ENCODE results near the gene PNMA8B. TPM values are rescaled to one million over a fixed set of nuclear protein-coding genes. Genes with fewer than 3 reads are reported as not detected.

PNMA8B gene
- total RNA-seq (1 to 10 TPM in 2 of 9 donors, under 1 TPM in 7; 0.38 to 1.1 (median 0.69) TPM), polyA plus RNA-seq (under 1 TPM; 0.27 to 0.69 TPM)
- long read RNA-seq, donor 1, full-length matches to known transcripts: 5 of 5 reads
- long read RNA-seq, donor 1, partial matches to known transcripts: 0 of 5 reads
- long read RNA-seq, donor 1, other reads (novel, unspliced or antisense): 0 of 5 reads
- long read RNA-seq, donor 2: 0 reads
- long read RNA-seq, donor 3, full-length matches to known transcripts: 1 of 1 reads
- long read RNA-seq, donor 3, partial matches to known transcripts: 0 of 1 reads
- long read RNA-seq, donor 3, other reads (novel, unspliced or antisense): 0 of 1 reads

DNA sequence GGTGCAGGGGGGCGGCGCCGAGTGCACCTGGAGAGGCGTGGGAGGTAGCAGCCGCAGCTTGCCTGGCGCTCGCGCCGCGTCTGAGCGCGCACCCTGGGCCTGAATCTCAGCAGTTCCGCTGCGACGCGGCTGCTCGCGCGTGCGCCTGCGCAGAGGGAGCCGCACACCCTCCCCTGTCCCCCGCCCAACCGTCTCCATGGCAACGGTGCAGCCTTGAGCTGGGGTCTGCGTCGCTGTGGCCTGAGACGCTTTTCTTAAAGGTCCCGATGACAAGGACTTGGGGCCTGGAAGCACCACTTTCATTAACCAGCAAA is at the start of gene PNMA8B:
PNMA8B (minus strand) TSS at position 82 of the 314 bp plus-strand sequence. CDS start 402 bp downstream, outside the sequence.
- H3K36me3 ChIP-seq: no peaks in the 10 kb centered on the region
- H3K4me3 ChIP-seq: peak within 1 kb of the TSS in 10 of 12 donors; percentile 26 to 59 (median 44)
- H3K27me3 ChIP-seq: peaks cover 0 to 60% (median 25%) of the 10 kb centered on the region in 9 donors
- H3K9me3 ChIP-seq: no peaks in the 10 kb centered on the region
- peak; percentile 53 to 80 (median 64) for DNase-seq
- ATAC-seq: peak in 3 of 4 donors; percentile 32 to 61 (median 49)
- H3K27ac ChIP-seq: peak within 1 kb of the TSS in 2 of 12 donors; percentile 22 to 50
- 25 to 63% (median 42%) methylated on average over 11 to 29 of the region's 29 CpGs for WGBS, 4 donors
- no peak for TF ChIP-seq POLR2A (IDR thresholded peaks at IDR 0.05)
- TF ChIP-seq CTCF (IDR thresholded peaks at IDR 0.05): no peak
- H3K4me1 ChIP-seq: peaks cover 0 to 28% (median 14%) of the 10 kb centered on the region in 12 donors
- intact Hi-C loops (cut with DNase I): no loop called here

DNA sequence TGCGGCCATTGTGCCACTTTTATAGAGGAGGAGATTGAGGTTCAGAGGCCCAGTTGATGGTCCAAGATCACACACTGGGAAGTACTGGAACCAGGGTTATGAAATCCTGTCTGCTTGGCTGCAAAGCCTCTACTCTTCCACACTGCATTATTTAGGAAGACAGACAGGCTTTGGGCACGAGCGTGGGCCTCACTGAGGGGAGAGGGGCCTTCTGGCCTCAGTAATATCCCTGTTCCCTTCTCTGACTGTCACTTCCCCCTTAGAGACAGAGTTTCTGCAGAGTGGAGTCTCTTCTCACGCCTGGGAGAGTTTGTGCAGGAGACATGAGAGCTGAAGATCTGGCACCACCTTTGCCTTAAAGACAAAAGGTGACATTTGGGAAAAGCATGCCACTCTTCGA is 49.0 kb upstream of the PNMA8B start:
- Histone ChIP-seq H3K27ac (no peak overlapping the region), H3K27me3 (no peaks in the 10 kb centered on the region), H3K9me3 (peaks cover 0 to 6% (median 2%) of the 10 kb centered on the region in 12 donors), H3K36me3 (no peaks in the 10 kb centered on the region), H3K4me1 (peaks cover 0 to 19% (median 0%) of the 10 kb centered on the region in 12 donors), H3K4me3 (no peak overlapping the region)
- intact Hi-C loops (cut with DNase I): no loop called here
- no peak for TF ChIP-seq POLR2A (IDR thresholded peaks at IDR 0.05)
- 84 to 85% (median 84%) methylated on average over 5 of the region's 5 CpGs for WGBS, 4 donors
- no peak for DNase-seq
- no peak for ATAC-seq

- 30 to 39% (median 32%) methylated on average over 15 of the region's 15 CpGs for WGBS, 4 donors
- DNase-seq (peak; percentile 81 to 93 (median 87)), ATAC-seq (peak; percentile 52 to 88 (median 84))
- H3K9me3 ChIP-seq: peaks cover 0 to 6% (median 0%) of the 10 kb centered on the region in 12 donors
- H3K27ac ChIP-seq: no peak overlapping the region
- H3K27me3 ChIP-seq: no peaks in the 10 kb centered on the region
- H3K4me1 ChIP-seq: peaks cover 0 to 12% (median 0%) of the 10 kb centered on the region in 12 donors
- H3K4me3 ChIP-seq: no peak overlapping the region
- intact Hi-C loops (cut with DNase I): loop anchor here in 3 of 10 donors (1.0 kb wide), 1 partner anchor 13 kb away; no protein-coding TSS in a partner anchor
- TF ChIP-seq CTCF (IDR thresholded peaks at IDR 0.05) (peak; percentile 86 to 96 (median 92)), POLR2A (IDR thresholded peaks at IDR 0.05) (no peak)
- no peaks in the 10 kb centered on the region for H3K36me3 ChIP-seq
Observed at GRCh38 chr19:46542428-46543230, 47.0 kb upstream of the PNMA8B start.

- no peak overlapping the region for H3K4me3 ChIP-seq
- DNase-seq (peak in 3 of 5 donors; percentile 43 to 80 (median 54)), ATAC-seq (peak in 3 of 4 donors; percentile 63 to 78 (median 73))
- no peaks in the 10 kb centered on the region for H3K9me3 ChIP-seq
- intact Hi-C loops (cut with DNase I): loop anchor here in 1 of 10 donors (10.0 kb wide), 1 partner anchor 127 kb away; the partner anchor contains the start of gene DACT3
- H3K27ac ChIP-seq: no peak overlapping the region
- peaks cover 0 to 7% (median 0%) of the 10 kb centered on the region in 9 donors for H3K27me3 ChIP-seq
- 29 to 32% (median 30%) methylated on average over 19 of the region's 19 CpGs for WGBS, 4 donors
- TF ChIP-seq CTCF (IDR thresholded peaks at IDR 0.05) (peak; percentile 73 to 94 (median 88)), POLR2A (IDR thresholded peaks at IDR 0.05) (no peak)
- peaks cover 0 to under 1% (median 0%) of the 10 kb centered on the region in 12 donors for H3K4me1 ChIP-seq
- no peaks in the 10 kb centered on the region for H3K36me3 ChIP-seq
Observed at GRCh38 chr19:46537136-46538097, 41.8 kb upstream of the PNMA8B start.
